ENCODE results near the gene GSTO1.

GRCh38 chr10:104311184-104311720 is 56.6 kb downstream of the GSTO1 start:
- TF ChIP-seq CTCF (IDR thresholded peaks at IDR 0.05; ENCODE audit: low read length) (no peak), EZH2 (optimal IDR thresholded peaks at IDR 0.05; ENCODE audit: low read depth, low read length) (no peak), EZH2phosphoT487 (IDR thresholded peaks at IDR 0.05; ENCODE audit: low read length) (no peak)
